HepG2 (cell line): ENCODE results near the gene ZNF174. TPM values are rescaled to one million over a fixed set of nuclear protein-coding genes. Genes with fewer than 3 reads are reported as not detected.

Experiments used
- ARNTL ChIP-seq: sonication (generic); formaldehyde crosslinking; IDR thresholded peaks from 2 replicates; pipeline ENCODE4 v1.4.0; 2020; ENCODE audit warnings: mild to moderate bottlenecking, missing genetic modification reagents
- HDAC1 ChIP-seq: sonication (generic); formaldehyde crosslinking; IDR thresholded peaks from 2 replicates; pipeline ENCODE4 v1.5.1; 2020; ENCODE audit warnings: mild to moderate bottlenecking, missing genetic modification reagents
- HINFP ChIP-seq: sonication (generic); formaldehyde crosslinking; IDR thresholded peaks from 2 replicates; pipeline ENCODE4 v1.4.0; 2020; ENCODE audit warnings: low read depth, mild to moderate bottlenecking, missing genetic modification reagents
- MED13 ChIP-seq: sonication (generic); formaldehyde crosslinking; IDR thresholded peaks from 2 replicates; pipeline ENCODE4 v1.5.0; 2020; ENCODE audit warnings: missing genetic modification reagents
- MIXL1 ChIP-seq: IDR thresholded peaks from 2 replicates; pipeline ENCODE4 v1.6.1; 2016
- MLXIP ChIP-seq: sonication (generic); formaldehyde crosslinking; IDR thresholded peaks from 2 replicates; pipeline ENCODE4 v1.9.0; 2021; ENCODE audit warnings: missing genetic modification reagents, borderline replicate concordance
- NR2F6 ChIP-seq, 2 experiments: IDR thresholded peaks; 2 replicates each; pipeline ENCODE4 v1.6.1; 2016; ENCODE audit warnings: antibody characterized with exemption in 1 of 2, mild to moderate bottlenecking in 1 of 2
- ZFAT ChIP-seq: sonication (generic); formaldehyde crosslinking; conservative IDR thresholded peaks from 2 replicates; pipeline ENCODE4 v1.8.1; 2023; ENCODE audit warnings: missing genetic modification reagents, inconsistent platforms
- ZNF598 ChIP-seq: sonication (generic); formaldehyde crosslinking; IDR thresholded peaks from 2 replicates; pipeline ENCODE4 v1.5.1; 2020; ENCODE audit warnings: mild to moderate bottlenecking, missing genetic modification reagents, borderline replicate concordance
- polyA plus RNA-seq, 8 experiments: library from polyadenylated mRNA; depleted of rRNA in 3 of 8; stranded (reverse) in 7 of 8; unstranded in 1 of 8; fragments of >200 nt; fragmentation: Illumina TruSeq in 4 of 8; extraction: Trizol in 4 of 8; gene quantifications; 2 replicates each; pipeline versions ENCODE4 v1.2.1 to v1.2.3, GENCODE V29; 2011 to 2016; ENCODE audit warnings: low read depth in 4 of 8, missing spikeins in 1 of 8, mixed read lengths in 1 of 8; ENCODE audit not compliant: insufficient read depth in 1 of 8
- total RNA-seq, 5 experiments: library from RNA; depleted of rRNA; stranded (reverse); fragments of >200 nt; fragmentation: Illumina TruSeq; extraction: Trizol; gene quantifications; 2 replicates each; pipeline ENCODE4 v1.2.3, GENCODE V29; 2016; ENCODE audit warnings: low read depth in 1 of 5
- TF ChIP-seq, protein P1 (sequence below): sonication (generic); formaldehyde crosslinking; IDR thresholded peaks from 2 replicates; pipeline ENCODE4 v1.4.0; 2020; ENCODE audit warnings: missing genetic modification reagents, mild to moderate bottlenecking, borderline replicate concordance
- TF ChIP-seq, protein P2 (sequence below): sonication (generic); formaldehyde crosslinking; IDR thresholded peaks from one replicate; pipeline ENCODE4 v1.5.1; 2020; ENCODE audit warnings: mild to moderate bottlenecking, missing genetic modification reagents; ENCODE audit errors: not compliant biosample characterization

The ZNF174 gene
- total and polyA plus RNA-seq, 2 of the 13 experiments (the other 11 are each of a cell fraction or from before 2014, with no cell fraction given), result 8.3 to 10.6 TPM

- TF ChIP-seq, protein P1, sequence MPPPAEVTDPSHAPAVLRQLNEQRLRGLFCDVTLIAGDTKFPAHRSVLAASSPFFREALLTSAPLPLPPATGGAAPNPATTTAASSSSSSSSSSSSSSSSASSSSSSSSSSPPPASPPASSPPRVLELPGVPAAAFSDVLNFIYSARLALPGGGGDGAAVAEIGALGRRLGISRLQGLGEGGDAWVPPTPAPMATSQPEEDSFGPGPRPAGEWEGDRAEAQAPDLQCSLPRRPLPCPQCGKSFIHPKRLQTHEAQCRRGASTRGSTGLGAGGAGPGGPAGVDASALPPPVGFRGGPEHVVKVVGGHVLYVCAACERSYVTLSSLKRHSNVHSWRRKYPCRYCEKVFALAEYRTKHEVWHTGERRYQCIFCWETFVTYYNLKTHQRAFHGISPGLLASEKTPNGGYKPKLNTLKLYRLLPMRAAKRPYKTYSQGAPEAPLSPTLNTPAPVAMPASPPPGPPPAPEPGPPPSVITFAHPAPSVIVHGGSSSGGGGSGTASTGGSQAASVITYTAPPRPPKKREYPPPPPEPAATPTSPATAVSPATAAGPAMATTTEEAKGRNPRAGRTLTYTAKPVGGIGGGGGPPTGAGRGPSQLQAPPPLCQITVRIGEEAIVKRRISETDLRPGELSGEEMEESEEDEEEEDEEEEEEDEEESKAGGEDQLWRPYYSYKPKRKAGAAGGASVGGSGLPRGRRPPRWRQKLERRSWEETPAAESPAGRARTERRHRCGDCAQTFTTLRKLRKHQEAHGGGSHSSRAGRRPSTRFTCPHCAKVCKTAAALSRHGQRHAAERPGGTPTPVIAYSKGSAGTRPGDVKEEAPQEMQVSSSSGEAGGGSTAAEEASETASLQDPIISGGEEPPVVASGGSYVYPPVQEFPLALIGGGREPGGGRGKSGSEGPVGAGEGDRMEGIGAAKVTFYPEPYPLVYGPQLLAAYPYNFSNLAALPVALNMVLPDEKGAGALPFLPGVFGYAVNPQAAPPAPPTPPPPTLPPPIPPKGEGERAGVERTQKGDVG, result peak; percentile 79
- TF ChIP-seq HINFP (CRISPR knock-in tag) (no peak), NR2F6 (IDR thresholded peaks at IDR 0.05) (no peak), NR2F6 (CRISPR knock-in tag; IDR thresholded peaks at IDR 0.05) (peak; percentile 15; the same call in 1 of the 2 replicates), MLXIP (CRISPR knock-in tag) (no peak), MED13 (peak; percentile 21; the same call in 1 of the 2 replicates), ZFAT (CRISPR knock-in tag) (no peak), MIXL1 (CRISPR knock-in tag) (peak; percentile 54; the same call in 1 of the 2 replicates), ZNF598 (CRISPR knock-in tag) (peak; percentile 93), ARNTL (CRISPR knock-in tag) (0 out of 2 replicates have a peak, but pooled peaks have one; percentile 34), HDAC1 (peak; percentile 92)
- TF ChIP-seq, protein P2, sequence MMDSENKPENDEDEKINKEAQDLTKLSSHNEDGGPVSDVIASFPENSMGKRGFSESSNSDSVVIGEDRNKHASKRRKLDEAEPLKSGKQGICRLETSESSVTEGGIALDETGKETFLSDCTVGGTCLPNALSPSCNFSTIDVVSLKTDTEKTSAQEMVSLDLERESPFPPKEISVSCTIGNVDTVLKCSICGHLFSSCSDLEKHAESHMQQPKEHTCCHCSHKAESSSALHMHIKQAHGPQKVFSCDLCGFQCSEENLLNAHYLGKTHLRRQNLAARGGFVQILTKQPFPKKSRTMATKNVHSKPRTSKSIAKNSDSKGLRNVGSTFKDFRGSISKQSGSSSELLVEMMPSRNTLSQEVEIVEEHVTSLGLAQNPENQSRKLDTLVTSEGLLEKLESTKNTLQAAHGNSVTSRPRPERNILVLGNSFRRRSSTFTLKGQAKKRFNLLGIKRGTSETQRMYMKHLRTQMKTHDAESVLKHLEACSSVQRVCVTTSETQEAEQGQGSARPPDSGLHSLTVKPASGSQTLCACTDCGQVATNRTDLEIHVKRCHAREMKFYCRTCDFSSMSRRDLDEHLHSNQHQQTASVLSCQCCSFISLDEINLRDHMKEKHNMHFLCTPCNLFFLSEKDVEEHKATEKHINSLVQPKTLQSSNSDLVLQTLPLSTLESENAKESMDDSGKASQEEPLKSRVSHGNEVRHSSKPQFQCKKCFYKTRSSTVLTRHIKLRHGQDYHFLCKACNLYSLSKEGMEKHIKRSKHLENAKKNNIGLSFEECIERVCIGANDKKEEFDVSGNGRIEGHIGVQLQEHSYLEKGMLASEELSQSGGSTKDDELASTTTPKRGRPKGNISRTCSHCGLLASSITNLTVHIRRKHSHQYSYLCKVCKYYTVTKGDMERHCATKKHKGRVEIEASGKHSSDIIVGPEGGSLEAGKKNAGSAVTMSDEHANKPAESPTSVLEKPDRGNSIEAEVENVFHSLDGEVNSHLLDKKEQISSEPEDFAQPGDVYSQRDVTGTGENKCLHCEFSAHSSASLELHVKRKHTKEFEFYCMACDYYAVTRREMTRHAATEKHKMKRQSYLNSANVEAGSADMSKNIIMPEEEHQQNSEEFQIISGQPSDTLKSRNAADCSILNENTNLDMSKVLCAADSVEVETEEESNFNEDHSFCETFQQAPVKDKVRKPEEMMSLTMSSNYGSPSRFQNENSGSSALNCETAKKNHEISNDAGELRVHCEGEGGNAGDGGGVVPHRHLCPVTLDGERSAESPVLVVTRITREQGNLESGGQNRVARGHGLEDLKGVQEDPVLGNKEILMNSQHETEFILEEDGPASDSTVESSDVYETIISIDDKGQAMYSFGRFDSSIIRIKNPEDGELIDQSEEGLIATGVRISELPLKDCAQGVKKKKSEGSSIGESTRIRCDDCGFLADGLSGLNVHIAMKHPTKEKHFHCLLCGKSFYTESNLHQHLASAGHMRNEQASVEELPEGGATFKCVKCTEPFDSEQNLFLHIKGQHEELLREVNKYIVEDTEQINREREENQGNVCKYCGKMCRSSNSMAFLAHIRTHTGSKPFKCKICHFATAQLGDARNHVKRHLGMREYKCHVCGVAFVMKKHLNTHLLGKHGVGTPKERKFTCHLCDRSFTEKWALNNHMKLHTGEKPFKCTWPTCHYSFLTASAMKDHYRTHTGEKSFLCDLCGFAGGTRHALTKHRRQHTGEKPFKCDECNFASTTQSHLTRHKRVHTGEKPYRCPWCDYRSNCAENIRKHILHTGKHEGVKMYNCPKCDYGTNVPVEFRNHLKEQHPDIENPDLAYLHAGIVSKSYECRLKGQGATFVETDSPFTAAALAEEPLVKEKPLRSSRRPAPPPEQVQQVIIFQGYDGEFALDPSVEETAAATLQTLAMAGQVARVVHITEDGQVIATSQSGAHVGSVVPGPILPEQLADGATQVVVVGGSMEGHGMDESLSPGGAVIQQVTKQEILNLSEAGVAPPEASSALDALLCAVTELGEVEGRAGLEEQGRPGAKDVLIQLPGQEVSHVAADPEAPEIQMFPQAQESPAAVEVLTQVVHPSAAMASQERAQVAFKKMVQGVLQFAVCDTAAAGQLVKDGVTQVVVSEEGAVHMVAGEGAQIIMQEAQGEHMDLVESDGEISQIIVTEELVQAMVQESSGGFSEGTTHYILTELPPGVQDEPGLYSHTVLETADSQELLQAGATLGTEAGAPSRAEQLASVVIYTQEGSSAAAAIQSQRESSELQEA, result peak; percentile 52
Measured at GRCh38 chr16:3400779-3401688, at the start of gene ZNF174, which contains the start of gene ZSCAN32 (continued).
